Tibial nerve (tissue), 4 donors: ENCODE results near the gene ZSWIM9.

ENCODE experiments used
- CTCF ChIP-seq, 5 experiments: fragments of 200-600 bp in 3 of 5; fragments of 450-650 bp in 2 of 5; sonication (generic) in 3 of 5; IDR thresholded peaks; one replicate each; pipeline ENCODE4 v1.5.1; 2016 to 2019; ENCODE audit warnings: antibody characterized with exemption in 5 of 5, mild to moderate bottlenecking in 3 of 5, moderate library complexity in 2 of 5
- EP300 ChIP-seq, 2 donors: sonication (generic); formaldehyde crosslinking; IDR thresholded peaks; one replicate each; pipeline ENCODE4 v1.6.1; 2017; ENCODE audit warnings: antibody characterized with exemption in 2 of 2, mild to moderate bottlenecking in 1 of 2
- POLR2A ChIP-seq, 2 donors: fragments of 450-650 bp; IDR thresholded peaks; one replicate each; pipeline ENCODE4 v1.6.1; 2017; ENCODE audit warnings: antibody characterized with exemption in 2 of 2, mild to moderate bottlenecking in 2 of 2, moderate library complexity in 2 of 2

GRCh38 chr19:48192750-48193149 lies 22.3 kb downstream of the ZSWIM9 start:
- TF ChIP-seq CTCF (IDR thresholded peaks at IDR 0.05) (no peak), POLR2A (IDR thresholded peaks at IDR 0.05) (no peak), EP300 (IDR thresholded peaks at IDR 0.05) (no peak)
